Loucy (cell line): Measurements from ENCODE around the gene CD84.
A peak's percentile ranks its signal among the peaks of the same experiment; 100 is the strongest.

Experiments
- EZH2phosphoT487 ChIP-seq: fragments of 200-600 bp; IDR thresholded peaks from 2 replicates; pipeline ENCODE4 v1.6.1; 2018; ENCODE audit warnings: antibody characterized with exemption, mild to moderate bottlenecking, moderate library complexity, borderline replicate concordance
- TF ChIP-seq, protein P1 (sequence below): fragments of 200-600 bp; sonication (generic); conservative IDR thresholded peaks from 2 replicates; pipeline ENCODE4 v1.5.1; 2014; ENCODE audit warnings: mild to moderate bottlenecking, antibody characterized with exemption, low read length

DNA sequence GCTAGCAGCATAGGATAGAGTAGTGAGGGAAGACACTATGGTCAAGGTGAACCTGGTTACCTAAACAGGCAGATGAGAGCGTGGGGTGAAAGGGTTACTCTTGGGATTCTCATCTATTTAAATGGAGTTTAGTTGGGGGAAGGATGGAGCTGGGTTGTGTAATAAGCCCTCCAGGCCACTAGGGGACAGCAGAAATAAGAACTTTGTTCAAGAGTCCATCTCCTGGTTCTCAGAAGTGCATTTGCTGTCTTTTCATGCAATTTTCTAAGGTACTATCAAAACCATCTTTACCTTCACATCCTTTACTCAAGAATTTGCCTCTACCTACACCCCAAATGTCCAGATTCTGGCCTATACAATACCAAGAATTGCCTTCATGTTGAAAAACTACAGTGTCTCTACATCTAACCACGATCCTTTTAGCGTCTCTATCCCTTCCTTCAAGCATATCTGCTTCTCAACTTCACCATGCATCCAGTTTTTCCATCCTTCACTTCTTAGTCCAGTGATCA lies 39.5 kb upstream of the CD84 start:
- TF ChIP-seq, protein P1, sequence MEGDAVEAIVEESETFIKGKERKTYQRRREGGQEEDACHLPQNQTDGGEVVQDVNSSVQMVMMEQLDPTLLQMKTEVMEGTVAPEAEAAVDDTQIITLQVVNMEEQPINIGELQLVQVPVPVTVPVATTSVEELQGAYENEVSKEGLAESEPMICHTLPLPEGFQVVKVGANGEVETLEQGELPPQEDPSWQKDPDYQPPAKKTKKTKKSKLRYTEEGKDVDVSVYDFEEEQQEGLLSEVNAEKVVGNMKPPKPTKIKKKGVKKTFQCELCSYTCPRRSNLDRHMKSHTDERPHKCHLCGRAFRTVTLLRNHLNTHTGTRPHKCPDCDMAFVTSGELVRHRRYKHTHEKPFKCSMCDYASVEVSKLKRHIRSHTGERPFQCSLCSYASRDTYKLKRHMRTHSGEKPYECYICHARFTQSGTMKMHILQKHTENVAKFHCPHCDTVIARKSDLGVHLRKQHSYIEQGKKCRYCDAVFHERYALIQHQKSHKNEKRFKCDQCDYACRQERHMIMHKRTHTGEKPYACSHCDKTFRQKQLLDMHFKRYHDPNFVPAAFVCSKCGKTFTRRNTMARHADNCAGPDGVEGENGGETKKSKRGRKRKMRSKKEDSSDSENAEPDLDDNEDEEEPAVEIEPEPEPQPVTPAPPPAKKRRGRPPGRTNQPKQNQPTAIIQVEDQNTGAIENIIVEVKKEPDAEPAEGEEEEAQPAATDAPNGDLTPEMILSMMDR, result peak; percentile 84
- no peak for TF ChIP-seq EZH2phosphoT487
